LoVo (cell line): Measurements from ENCODE around the gene SF3B2.
"Not testable (repeated sequence)": the region's sequence is repeated elsewhere in the genome, so short reads cannot be mapped to it uniquely, and the experiment has no call there.

ENCODE experiments used
- DNase-seq: peaks from one replicate; pipeline ENCODE4 v3.0.0-alpha.2; 2016; ENCODE audit warnings: low spot score

Gene SF3B2

GRCh38 chr11:66076561-66076960 is 24.4 kb downstream of the SF3B2 start:
- no peak for DNase-seq

GRCh38 chr11:66077927-66078326 is 25.8 kb downstream of the SF3B2 start:
- no peak for DNase-seq

GRCh38 chr11:66078949-66079348 is 26.8 kb downstream of the SF3B2 start:
- DNase-seq, result not testable (repeated sequence)

GRCh38 chr11:66080055-66080817 is 28.1 kb downstream of the SF3B2 start:
- DNase-seq, result peak; percentile 59

GRCh38 chr11:66081505-66081904 is 29.3 kb downstream of the SF3B2 start:
- DNase-seq, result peak; percentile 16

GRCh38 chr11:66082946-66083698 is 31.0 kb downstream of the SF3B2 start:
- peak; percentile 60 for DNase-seq

- DNase-seq, result no peak
Measured at GRCh38 chr11:66083767-66084166, 31.6 kb downstream of the SF3B2 start.

GRCh38 chr11:66084821-66085475 is 32.8 kb downstream of the SF3B2 start:
- no peak for DNase-seq

- DNase-seq, result no peak
Measured at GRCh38 chr11:66087148-66087908, 35.2 kb downstream of the SF3B2 start.

- no peak for DNase-seq
Measured at GRCh38 chr11:66089067-66089466, 36.9 kb downstream of the SF3B2 start.

- DNase-seq, result no peak
Measured at GRCh38 chr11:66090288-66090687, 38.1 kb downstream of the SF3B2 start.

- not testable (repeated sequence) for DNase-seq
Measured at GRCh38 chr11:66092125-66092524, 40.0 kb downstream of the SF3B2 start.

- not testable (repeated sequence) for DNase-seq
Measured at GRCh38 chr11:66099746-66100145, 47.6 kb downstream of the SF3B2 start.

- no peak for DNase-seq
Measured at GRCh38 chr11:66100272-66101065, 48.3 kb downstream of the SF3B2 start.

GRCh38 chr11:66101066-66101464 is 48.9 kb downstream of the SF3B2 start:
- no peak for DNase-seq

GRCh38 chr11:66104057-66104638 is 52.0 kb downstream of the SF3B2 start:
- DNase-seq, result no peak

- DNase-seq, result no peak
Measured at GRCh38 chr11:66106786-66107599, 54.8 kb downstream of the SF3B2 start.

- no peak for DNase-seq
Measured at GRCh38 chr11:66107600-66108510, 55.7 kb downstream of the SF3B2 start.

GRCh38 chr11:66109294-66109693 is 57.1 kb downstream of the SF3B2 start:
- no peak for DNase-seq
